IMR-90 (cell line): ENCODE measurements around the gene NPAS3. TPM values are rescaled to one million over a fixed set of nuclear protein-coding genes. Genes with fewer than 3 reads are reported as not detected.

Experiments
- ATAC-seq: fragments of 200-7000 bp; cut with Tn5 transposase; 2 replicates; pipeline ENCODE4 v1.9.1; 2020; ENCODE audit warnings: low read depth, mild to moderate bottlenecking, moderate library complexity
- BruUV-seq: library from RNA; stranded (reverse); fragments of 400-500 nt; replicated peaks from 2 replicates; lab custom pipeline; 2021; lab: Mats Ljungman, UMichigan
- CTCF ChIA-PET: fragments of 300-600 bp; formaldehyde crosslinking; extraction: SDS; loops from one replicate; lab custom pipeline; 2021; ENCODE audit warnings: antibody characterized with exemption; lab: Yijun Ruan, JAX
- POLR2A ChIA-PET: fragments of 300-600 bp; sonication (Branson Sonifier 250); formaldehyde crosslinking; loops from one replicate; lab custom pipeline; 2022; ENCODE audit warnings: antibody characterized with exemption; ENCODE audit not compliant: unreplicated experiment; lab: Charles Lee
- DNase-seq: peaks from one replicate; pipeline ENCODE4 v3.0.0; 2013
- H2AFZ ChIP-seq: replicated peaks from 2 replicates; pipeline ENCODE3; 2013; ENCODE audit warnings: low read length, mild to moderate bottlenecking; ENCODE audit not compliant: poor library complexity
- H2AK5ac ChIP-seq: 2 replicates; pipeline ENCODE4 v1.6.1; 2013; ENCODE audit warnings: low read depth, low read length, inconsistent platforms
- H2AK9ac ChIP-seq: replicated peaks from 2 replicates; pipeline ENCODE3; 2013; ENCODE audit warnings: mild to moderate bottlenecking, low read depth, low read length, moderate library complexity; ENCODE audit not compliant: poor library complexity
- H2BK120ac ChIP-seq: 2 replicates; pipeline ENCODE4 v1.6.1; 2013; ENCODE audit warnings: low read depth, low read length, inconsistent platforms
- H2BK15ac ChIP-seq: 3 replicates; pipeline ENCODE4 v1.6.1; 2013; ENCODE audit warnings: low read depth, low read length, inconsistent platforms
- H2BK20ac ChIP-seq: 2 replicates; pipeline ENCODE4 v1.6.1; 2013; ENCODE audit warnings: low read depth, mild to moderate bottlenecking, inconsistent platforms, low read length, moderate library complexity
- H2BK5ac ChIP-seq: 2 replicates; pipeline ENCODE4 v1.6.1; 2013; ENCODE audit warnings: mild to moderate bottlenecking, low read depth, low read length, inconsistent platforms; ENCODE audit not compliant: poor library complexity, severe bottlenecking
- H3K14ac ChIP-seq: replicated peaks from 2 replicates; pipeline ENCODE4 v1.6.1; 2013; ENCODE audit warnings: low read depth, low read length, inconsistent platforms
- H3K18ac ChIP-seq: 2 replicates; pipeline ENCODE4 v1.6.1; 2013; ENCODE audit warnings: low read depth, low read length, control low read depth
- H3K23ac ChIP-seq: 2 replicates; pipeline ENCODE4 v1.6.1; 2013; ENCODE audit warnings: low read depth, low read length, inconsistent platforms
- H3K27ac ChIP-seq: 2 replicates; pipeline ENCODE4 v1.5.1; 2013; ENCODE audit warnings: mild to moderate bottlenecking, control low read depth, low read length; ENCODE audit not compliant: insufficient read depth
- H3K27me3 ChIP-seq: 2 replicates; pipeline ENCODE4 v1.6.1; 2013; ENCODE audit warnings: low read length; ENCODE audit not compliant: control insufficient read depth, insufficient read depth
- H3K36me3 ChIP-seq: 2 replicates; pipeline ENCODE4 v1.6.1; 2013; ENCODE audit warnings: low read length, mixed read lengths; ENCODE audit not compliant: control insufficient read depth, insufficient read depth
- H3K4ac ChIP-seq: 2 replicates; pipeline ENCODE4 v1.6.1; 2013; ENCODE audit warnings: low read depth, low read length, inconsistent platforms
- H3K4me1 ChIP-seq: 2 replicates; pipeline ENCODE4 v1.6.1; 2013; ENCODE audit warnings: low read length, mixed read lengths; ENCODE audit not compliant: control insufficient read depth, insufficient read depth
- H3K4me2 ChIP-seq: 2 replicates; pipeline ENCODE4 v1.6.1; 2013; ENCODE audit warnings: low read depth, mild to moderate bottlenecking, control low read depth, low read length, moderate library complexity
- H3K4me3 ChIP-seq: 2 replicates; pipeline ENCODE4 v1.5.1; 2013; ENCODE audit warnings: low read depth, mild to moderate bottlenecking, control low read depth, low read length, moderate library complexity; ENCODE audit not compliant: insufficient read depth
- H3K56ac ChIP-seq: 2 replicates; pipeline ENCODE4 v1.6.1; 2013; ENCODE audit warnings: low read length, inconsistent platforms; ENCODE audit not compliant: insufficient read depth; ENCODE audit errors: extremely low read depth
- H3K79me1 ChIP-seq, 2 experiments: 2 replicates each; pipeline ENCODE4 v1.6.1; 2013; ENCODE audit warnings: low read length in 2 of 2, inconsistent platforms in 1 of 2, low read depth in 1 of 2
- H3K9ac ChIP-seq: 2 replicates; pipeline ENCODE4 v1.6.1; 2013; ENCODE audit warnings: low read depth, low read length, control low read depth
- H3K9me1 ChIP-seq: 2 replicates; pipeline ENCODE4 v1.6.1; 2013; ENCODE audit warnings: low read length, inconsistent platforms; ENCODE audit not compliant: insufficient read depth
- H3K9me3 ChIP-seq: 2 replicates; pipeline ENCODE4 v1.6.1; 2013; ENCODE audit warnings: low read length; ENCODE audit not compliant: control insufficient read depth, insufficient read depth
- H4K20me1 ChIP-seq: 2 replicates; pipeline ENCODE4 v1.6.1; 2013; ENCODE audit warnings: low read length, inconsistent platforms; ENCODE audit not compliant: insufficient read depth
- H4K5ac ChIP-seq: 2 replicates; pipeline ENCODE4 v1.6.1; 2013; ENCODE audit warnings: mild to moderate bottlenecking, low read depth, low read length, control low read depth
- H4K8ac ChIP-seq, 2 experiments: 2 replicates each; pipeline ENCODE4 v1.6.1; 2013; ENCODE audit warnings: low read depth in 2 of 2, low read length in 2 of 2, control low read depth in 1 of 2, inconsistent platforms in 1 of 2
- H4K91ac ChIP-seq: 2 replicates; pipeline ENCODE4 v1.6.1; 2013; ENCODE audit warnings: low read depth, low read length, inconsistent platforms; ENCODE audit not compliant: insufficient read depth
- MAFK ChIP-seq: IDR thresholded peaks from 2 replicates; pipeline ENCODE4 v1.6.1; 2012; ENCODE audit warnings: low read depth, low read length, improper control_type of control experiment
- MXI1 ChIP-seq: IDR thresholded peaks from 2 replicates; pipeline ENCODE4 v1.6.1; 2012; ENCODE audit warnings: low read depth, mild to moderate bottlenecking, low read length, moderate library complexity, borderline replicate concordance
- NFE2L2 ChIP-seq: fragments of 150-350 bp; IDR thresholded peaks from 2 replicates; pipeline ENCODE4 v1.6.1; 2016; ENCODE audit warnings: low read depth, mild to moderate bottlenecking, low read length
- RFX5 ChIP-seq: IDR thresholded peaks from 2 replicates; pipeline ENCODE4 v1.8.0; 2012; ENCODE audit warnings: low read depth, mild to moderate bottlenecking, low read length, moderate library complexity
- WGBS, 2 experiments: methylation state at CpG; one replicate each; pipeline versions ENCODE4 v1.1.5 to v1.1.7; 2013; ENCODE audit warnings: missing lambda C conversion rate in 2 of 2; ENCODE audit not compliant: insufficient read length in 1 of 2; ENCODE audit errors: extremely low coverage in 2 of 2; 5-methylcytosine and 5-hydroxymethylcytosine counted together
- dilution Hi-C: fragments of 300-500 bp; cut with HindIII; formaldehyde crosslinking; loops from one replicate; pipeline ENCODE4 v1.14.3; 2018; ENCODE audit warnings: low sequenced_read_pairs; ENCODE audit not compliant: unreplicated experiment
- in situ Hi-C: fragments of 300-500 bp; cut with MboI; formaldehyde crosslinking; loops from 3 replicates; pipeline ENCODE4 v1.14.3; 2019; ENCODE audit warnings: low sequenced_read_pairs, inconsistent platforms, mixed read lengths
- intact Hi-C: fragments of 100-400 bp; cut with micrococcal nuclease; formaldehyde crosslinking; loops from 2 replicates; pipeline ENCODE4 v1.10.0; 2022
- polyA plus RNA-seq, 3 experiments: library from polyadenylated mRNA; depleted of rRNA; stranded (reverse); fragments of >200 nt; gene quantifications; 2 replicates each; pipeline ENCODE4 v1.2.3, GENCODE V29; 2012; ENCODE audit warnings: low replicate concordance in 1 of 3
- total RNA-seq: library from RNA; depleted of rRNA; stranded (reverse); fragments of >200 nt; gene quantifications from 2 replicates; pipeline ENCODE4 v1.2.3, GENCODE V29; 2012
- TF ChIP-seq, protein P1 (sequence below): fragments of 150-350 bp; IDR thresholded peaks from 2 replicates; pipeline ENCODE4 v1.6.1; 2017; ENCODE audit warnings: mild to moderate bottlenecking, antibody characterized with exemption, low read length, low read depth

NPAS3 gene
- total and polyA plus RNA-seq, 2 of the 4 experiments (the other 2 are of a cell fraction) = not detected

DNA sequence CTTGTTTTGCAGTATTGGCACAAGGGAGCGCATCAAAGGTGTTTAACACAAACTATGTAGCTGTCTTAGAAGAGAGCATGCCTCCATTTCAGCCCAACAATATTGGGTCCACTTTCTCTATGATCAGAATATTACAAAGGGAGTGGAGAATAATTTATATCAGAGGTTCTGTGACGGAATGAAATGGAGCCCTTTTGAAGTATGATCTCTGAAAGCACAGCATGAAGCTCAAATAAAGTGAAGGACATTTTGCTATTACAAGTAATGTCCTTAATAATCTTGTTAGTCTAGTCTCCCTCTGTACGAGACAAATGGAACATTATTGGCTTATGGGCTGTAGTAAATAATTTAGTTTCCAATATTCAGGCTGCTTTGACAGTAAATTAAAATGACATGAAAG, 302.7 kb downstream of the NPAS3 start:
- intact Hi-C loops = no loop called here
- ChIA-PET CTCF (no interaction called here), POLR2A (no interaction called here)
- BruUV-seq = no TSS peak
- H2AFZ ChIP-seq = no peak overlapping the region
- H4K8ac ChIP-seq = no peak overlapping the region
- H2AK9ac ChIP-seq = no peak overlapping the region
- H3K18ac ChIP-seq = no peak overlapping the region
- no peak overlapping the region for H2BK20ac ChIP-seq
- H3K56ac ChIP-seq = no peak overlapping the region
- no peak overlapping the region for H2BK120ac ChIP-seq
- no peak overlapping the region for H2BK15ac ChIP-seq
- no peak for TF ChIP-seq MAFK
- TF ChIP-seq, protein P1, sequence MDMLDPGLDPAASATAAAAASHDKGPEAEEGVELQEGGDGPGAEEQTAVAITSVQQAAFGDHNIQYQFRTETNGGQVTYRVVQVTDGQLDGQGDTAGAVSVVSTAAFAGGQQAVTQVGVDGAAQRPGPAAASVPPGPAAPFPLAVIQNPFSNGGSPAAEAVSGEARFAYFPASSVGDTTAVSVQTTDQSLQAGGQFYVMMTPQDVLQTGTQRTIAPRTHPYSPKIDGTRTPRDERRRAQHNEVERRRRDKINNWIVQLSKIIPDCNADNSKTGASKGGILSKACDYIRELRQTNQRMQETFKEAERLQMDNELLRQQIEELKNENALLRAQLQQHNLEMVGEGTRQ = no peak
- TF ChIP-seq MXI1 = no peak
- no peak for TF ChIP-seq NFE2L2
- TF ChIP-seq RFX5 = no peak
- H3K9ac ChIP-seq = no peak overlapping the region
- no peak overlapping the region for H3K4me3 ChIP-seq
- no peak overlapping the region for H3K27ac ChIP-seq
- H3K27me3 ChIP-seq = no peaks in the 10 kb centered on the region
- no CpG with 5 or more reads among the region's 3 CpGs for WGBS, 2 experiments
- H3K4ac ChIP-seq = no peak overlapping the region
- H4K5ac ChIP-seq = no peak overlapping the region
- in situ Hi-C loops = no loop called here
- dilution Hi-C loops = no loop called here
- no peaks in the 10 kb centered on the region for H3K4me1 ChIP-seq
- no peak overlapping the region for H4K91ac ChIP-seq
- no peaks in the 10 kb centered on the region for H3K79me1 ChIP-seq
- H3K36me3 ChIP-seq = no peaks in the 10 kb centered on the region
- no peaks in the 10 kb centered on the region for H3K9me3 ChIP-seq
- H4K20me1 ChIP-seq = no peaks in the 10 kb centered on the region
- no peak overlapping the region for H2AK5ac ChIP-seq
- H3K4me2 ChIP-seq = no peak overlapping the region
- H2BK5ac ChIP-seq = no peak overlapping the region
- ATAC-seq (no peak), DNase-seq (no peak)
- H3K9me1 ChIP-seq = no peaks in the 10 kb centered on the region
- H3K14ac ChIP-seq = no peak overlapping the region
- no peak overlapping the region for H3K23ac ChIP-seq
